NK-92 treated with Interleukin-12 subunit alpha and Interleukin-12 subunit beta, amount 100 ng/mL, for 24 hours (cell line): ENCODE results near the gene APBA2.

Experiments used
- DNase-seq: peaks from one replicate; lab custom pipeline; 2025; lab: John Stamatoyannopoulos, UW

Gene APBA2

DNA sequence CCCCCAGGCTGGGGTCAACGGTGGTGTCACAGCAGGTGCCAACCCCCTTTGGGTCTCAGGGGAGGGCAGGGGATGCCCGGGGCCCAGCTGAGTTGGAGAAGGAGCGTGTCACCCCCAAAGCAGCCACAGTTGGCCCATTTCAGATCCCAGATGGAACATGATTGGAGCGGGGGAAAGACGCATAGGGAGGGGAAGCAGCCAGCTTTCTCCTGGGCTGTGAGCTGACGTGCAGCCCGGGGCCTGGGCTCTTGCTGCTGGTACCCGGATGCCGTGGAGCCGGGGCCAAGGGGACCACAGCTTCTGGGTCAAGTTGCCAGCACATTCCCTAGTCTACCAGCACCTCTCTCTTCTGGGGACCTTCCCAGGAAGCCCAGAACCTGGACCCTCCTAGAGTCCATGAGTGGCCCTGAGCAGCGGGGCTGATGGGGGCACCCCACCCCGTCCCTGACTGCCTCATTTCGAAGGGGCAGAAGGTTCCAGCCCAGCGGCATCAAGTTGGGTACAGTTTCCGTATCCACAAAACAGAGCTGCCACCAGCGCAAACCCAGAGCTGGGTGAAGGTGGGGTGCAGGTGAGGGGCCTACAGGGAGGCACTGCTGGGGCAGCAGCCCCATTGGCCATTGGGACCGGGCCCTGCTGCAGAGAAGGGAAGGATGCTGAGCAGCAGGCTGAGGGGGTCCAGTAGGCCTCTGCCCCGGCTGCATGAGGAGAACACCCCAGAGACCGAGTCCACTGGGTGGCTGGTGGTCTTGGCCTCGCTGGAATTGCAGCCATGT lies 235.0 kb downstream of the APBA2 start:
- DNase-seq: no peak

DNA sequence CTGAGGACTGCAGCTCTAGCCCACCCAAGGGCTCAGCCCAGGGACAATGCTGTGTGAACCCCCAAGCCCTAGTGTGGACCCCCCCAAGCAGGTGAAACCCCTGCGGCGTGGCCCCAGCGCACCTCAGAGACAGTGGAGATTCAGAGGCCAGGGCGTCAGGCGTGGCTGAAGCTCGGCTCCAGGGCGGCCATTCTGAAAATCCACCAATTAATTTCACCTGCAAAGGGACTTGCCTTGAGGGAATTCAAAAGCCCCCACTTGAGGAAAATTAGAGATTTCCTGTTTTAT lies 235.5 kb downstream of the APBA2 start:
- DNase-seq: no peak

DNA sequence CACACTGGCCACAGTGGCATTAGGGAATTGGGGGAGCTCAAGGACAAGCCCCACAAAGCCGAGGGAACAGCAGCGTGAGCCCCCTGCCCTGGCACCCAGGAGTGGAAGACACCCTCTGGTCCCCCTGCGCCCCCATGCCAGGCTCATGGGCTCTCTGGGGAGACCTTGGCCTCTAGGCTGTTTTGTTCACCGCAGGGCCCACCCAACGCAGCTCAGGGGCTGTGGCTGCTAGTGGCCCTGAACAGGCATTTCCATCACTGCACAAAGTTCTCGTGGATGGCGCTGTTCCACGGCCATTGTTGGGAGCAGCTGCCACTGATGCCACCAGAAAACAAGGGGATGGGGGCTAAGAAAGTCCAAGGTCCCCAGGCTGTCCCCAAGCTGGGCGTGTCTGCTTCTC lies 236.1 kb downstream of the APBA2 start:
- no peak for DNase-seq

DNA sequence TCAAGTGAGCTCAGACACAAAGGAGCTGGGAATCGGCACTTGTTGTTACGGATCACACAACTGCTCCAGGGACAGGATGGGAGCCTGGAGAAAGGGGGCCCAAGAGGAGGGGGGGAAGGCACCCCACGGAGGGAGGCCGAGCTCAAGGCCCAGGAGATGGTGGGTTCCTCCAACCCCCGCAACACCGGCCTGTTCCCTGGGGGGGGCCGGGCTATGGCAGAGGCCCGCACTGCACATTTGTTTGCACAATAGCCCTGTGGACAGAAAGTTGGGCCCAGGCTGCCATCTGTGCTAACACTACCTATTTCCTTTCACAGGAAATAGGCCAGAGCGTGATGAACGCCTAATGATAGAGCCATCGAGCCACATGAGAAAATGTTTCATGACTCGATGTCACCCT lies 236.7 kb downstream of the APBA2 start:
- DNase-seq: no peak

DNA sequence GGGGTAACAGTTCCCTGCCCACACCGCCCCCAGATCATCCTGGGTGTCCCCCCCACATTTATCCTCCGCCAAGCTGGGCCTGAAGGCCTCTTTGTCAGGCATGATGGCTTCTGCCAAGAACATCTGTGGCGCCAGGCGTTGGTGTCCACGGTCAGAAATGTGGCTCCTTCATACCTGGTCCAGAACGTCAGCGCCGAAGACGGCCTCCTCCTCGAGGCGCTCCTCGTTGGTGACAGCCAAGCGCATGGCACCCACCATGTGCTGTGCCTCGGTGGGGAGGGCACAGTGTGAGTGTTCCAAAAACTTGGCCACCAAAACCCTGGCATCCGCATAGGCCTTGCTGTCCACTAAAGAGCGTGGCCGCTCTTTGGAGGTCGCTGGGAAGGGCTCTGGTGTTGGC lies 237.4 kb downstream of the APBA2 start:
- no peak for DNase-seq

DNA sequence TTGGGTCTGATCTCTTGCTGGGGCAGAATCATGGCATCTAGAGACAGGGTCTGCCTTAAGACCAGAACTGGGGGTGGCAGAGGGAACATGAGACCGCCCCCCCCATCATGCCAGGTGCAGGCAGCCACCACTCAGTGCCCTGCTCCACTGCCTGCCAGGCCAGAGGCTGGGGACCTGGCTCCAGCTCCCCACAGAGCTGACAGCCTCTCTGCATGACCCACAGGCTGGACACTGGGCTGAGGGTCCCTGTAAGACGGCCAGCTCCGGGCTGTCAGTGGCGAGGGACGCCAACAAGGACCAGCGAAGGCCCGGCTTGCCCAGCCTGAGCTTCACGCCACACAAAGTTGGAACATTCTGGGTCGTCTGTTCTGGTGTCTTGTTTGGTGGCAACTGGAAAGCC lies 238.2 kb downstream of the APBA2 start:
- no peak for DNase-seq

DNA sequence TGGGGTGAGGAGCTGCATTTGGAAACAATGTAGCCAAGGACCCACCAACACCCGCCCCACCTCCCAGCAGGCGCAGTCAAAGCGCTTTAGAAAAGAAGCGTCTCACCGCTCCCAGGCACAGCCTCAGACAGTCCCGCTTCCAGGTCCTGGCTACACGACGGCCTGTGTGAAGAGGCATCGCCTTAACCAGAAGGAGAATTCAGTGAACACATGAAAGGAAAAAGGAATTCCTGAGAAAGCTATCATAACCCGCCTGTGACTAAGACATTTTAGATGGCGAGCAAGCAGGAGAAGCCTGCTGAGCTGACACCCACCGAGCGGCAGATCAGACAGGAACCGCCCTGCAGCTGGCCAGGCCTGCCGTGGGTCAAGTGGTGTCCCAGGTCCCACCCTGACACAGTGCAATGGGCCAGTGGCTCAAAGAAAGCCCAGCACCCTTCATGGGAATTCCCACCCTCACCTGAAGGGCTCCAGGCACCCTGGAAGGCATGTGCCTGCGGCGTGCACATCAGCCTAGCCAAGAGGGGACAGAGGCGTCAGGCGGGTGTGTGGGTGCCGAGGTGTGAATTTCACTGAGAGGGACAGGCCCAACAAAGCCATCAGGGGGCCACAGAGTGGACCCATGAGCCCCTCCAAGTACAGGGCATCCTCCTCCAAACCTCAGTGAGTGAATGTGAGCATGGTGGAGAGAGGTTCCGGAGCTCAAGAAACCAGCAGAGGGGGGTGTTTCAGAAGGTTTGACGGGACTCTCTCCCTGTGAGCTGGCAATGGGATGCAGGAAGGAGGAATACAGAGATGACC lies 239.0 kb downstream of the APBA2 start:
- DNase-seq: no peak

DNA sequence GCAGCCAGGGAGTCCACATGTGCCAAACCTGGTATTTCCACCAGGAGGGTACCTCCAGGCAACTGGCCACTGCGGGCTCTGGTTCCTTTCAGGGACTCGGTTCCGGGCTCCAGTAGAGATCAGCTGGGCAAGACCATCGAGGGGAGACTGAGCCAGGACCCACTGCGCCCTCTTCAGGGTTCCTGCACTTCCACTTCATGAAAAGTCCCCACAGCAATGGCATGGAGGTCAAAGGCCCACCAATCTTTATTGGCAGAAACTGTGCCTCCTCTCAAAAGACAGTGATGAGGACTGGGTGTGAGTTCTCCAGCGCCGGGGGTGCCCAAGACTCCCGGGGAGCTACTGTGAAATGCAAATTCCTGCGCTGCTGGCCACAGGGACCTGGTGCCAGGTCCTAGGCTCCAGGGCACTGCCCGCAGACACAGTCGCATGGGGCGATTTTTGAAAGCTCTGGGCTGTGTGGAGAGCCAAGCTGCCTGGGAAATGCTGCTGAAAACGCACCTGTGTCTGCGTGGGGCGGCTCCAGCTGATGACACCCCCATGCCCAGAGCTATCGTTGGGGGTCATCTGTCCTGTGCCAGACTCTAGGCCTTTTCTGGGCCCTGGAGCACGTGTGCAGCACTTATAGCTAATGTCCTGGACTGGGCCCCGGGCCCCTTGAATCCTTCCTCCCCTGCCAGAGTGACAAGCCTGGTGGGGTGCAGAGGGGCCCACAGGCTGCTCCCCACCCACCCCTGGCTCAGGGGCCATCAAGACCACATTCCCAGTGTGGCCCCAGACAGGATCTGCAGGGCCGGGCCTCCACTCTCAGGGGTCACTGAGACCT lies 239.8 kb downstream of the APBA2 start:
- no peak for DNase-seq

DNA sequence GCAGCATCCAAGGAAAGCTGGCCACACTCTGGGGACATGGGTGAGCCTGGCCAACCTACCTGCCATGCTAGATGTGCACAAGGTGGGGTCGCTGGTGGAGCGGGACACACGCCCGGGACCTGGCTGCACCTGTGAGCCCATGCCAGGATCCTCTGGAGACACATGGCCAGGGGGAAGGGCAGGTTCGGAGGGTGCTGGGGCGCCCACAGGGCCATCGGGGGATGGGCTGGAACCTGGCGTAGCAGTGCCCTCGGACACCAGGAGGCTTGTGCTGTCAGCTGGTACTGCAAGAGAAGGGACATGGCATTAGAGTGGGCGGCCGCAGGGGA lies 240.4 kb downstream of the APBA2 start:
- DNase-seq: no peak

DNA sequence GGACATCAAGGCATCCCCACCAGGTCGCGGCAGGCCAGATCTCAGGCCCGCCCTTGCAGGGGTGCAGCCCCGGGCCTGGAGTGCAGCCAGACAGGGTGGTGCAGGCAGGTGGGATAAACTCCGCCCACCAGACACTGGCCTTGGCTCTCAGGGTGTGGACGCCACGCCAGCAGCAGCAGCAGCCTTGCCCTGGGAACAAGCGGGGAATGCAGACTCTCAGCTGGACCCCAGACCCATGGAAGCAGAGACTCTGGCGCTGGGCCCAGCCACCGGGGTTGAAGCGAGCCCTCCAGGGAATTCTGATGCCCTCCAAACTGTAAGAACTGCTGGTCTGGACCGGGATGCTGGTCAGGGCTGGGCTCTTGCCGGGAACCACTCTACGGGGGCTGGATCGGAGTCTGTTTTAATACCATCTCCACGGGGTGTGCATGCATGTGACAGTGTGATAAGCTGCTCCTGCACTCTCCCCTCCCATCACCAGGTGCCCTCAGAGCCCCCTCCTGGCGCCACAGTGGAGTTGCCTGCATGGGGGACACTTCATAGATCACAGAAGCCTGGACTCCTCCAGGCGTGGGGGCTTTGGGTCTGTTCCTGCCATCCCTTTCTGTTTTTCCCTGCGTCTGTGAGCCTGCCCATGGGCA lies 241.2 kb downstream of the APBA2 start:
- no peak for DNase-seq

DNA sequence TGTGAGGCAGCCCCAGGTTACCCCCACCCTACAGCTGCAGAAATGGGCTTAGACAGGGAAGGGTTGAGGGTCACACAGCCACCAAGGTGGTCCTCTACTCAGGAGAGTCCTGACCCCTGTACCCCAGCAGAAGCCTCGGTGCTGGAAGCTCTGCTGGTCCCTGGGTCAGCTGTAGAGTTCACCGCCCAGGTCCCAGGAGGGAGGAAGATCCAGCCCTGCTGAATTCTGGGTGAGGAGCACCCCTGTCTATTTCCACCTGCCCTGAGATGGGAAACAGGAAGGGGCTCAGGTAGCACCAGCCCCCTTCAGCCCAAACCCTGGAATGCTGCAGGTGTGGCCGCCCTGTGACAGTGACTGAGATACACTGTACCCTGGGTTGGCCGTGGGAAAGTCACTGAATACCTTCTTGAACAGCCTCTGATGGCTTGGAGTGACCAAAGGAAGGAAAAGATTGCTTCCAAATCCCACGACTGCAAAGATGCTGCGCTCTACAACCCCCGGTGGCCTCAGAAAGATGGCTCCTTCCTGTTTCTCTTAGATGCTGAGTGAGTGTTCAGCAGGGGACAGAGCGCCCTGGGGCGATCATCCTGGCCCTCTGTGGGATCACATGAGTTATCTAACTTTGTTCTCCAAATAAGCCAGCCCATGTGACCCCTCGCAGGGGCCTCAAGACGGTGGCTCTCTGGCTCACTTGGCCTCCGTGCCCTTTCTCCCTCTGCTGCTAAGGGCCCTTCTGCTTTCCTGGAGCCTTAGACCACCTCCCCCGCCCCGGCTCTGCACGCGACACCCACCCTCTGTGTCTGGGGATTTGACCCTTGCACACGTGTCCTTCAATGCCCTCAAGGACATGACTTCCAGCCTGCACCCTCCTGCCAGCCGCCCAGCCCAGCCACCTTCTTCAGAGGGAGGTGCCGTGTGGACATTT lies 242.0 kb downstream of the APBA2 start:
- no peak for DNase-seq

DNA sequence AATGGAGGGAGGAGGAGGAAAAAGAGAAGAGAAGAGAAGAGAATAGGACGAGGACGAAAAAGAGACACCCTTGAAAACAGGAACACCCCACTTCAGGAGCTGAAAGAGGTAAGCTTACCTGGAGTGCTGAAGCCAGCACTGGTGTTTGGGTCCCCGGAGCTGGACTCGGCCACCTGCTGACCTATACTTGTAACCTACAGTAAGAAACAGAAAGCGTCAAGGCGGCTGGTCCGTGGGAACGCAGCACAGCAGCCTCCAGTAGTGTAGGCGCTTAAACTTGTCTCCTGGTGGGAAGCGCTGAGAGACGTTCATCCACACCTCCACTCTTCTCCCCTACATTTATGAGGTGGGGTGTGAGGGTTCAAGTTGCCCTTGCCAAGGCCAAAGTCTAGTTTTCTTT lies 242.9 kb downstream of the APBA2 start:
- no peak for DNase-seq

DNA sequence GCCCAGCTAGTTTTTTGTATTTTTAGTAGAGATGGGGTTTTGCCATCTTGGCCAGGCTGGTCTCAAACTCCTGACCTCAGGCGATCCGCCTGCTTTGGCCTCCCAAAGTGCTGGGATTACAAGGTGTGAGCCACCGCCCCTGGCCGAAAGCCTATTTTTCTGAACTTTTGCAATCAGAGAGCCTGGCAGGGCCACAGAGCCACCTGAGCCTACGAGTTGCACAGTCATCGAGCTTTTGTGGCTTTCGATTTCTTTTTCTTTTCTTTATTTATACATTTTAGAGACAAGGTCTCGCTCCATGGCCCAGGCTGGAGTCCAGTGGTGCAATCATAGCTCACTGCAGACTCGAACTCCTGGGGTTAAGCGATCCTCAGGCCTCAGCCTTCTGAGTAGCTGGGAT lies 243.4 kb downstream of the APBA2 start:
- DNase-seq: no peak

DNA sequence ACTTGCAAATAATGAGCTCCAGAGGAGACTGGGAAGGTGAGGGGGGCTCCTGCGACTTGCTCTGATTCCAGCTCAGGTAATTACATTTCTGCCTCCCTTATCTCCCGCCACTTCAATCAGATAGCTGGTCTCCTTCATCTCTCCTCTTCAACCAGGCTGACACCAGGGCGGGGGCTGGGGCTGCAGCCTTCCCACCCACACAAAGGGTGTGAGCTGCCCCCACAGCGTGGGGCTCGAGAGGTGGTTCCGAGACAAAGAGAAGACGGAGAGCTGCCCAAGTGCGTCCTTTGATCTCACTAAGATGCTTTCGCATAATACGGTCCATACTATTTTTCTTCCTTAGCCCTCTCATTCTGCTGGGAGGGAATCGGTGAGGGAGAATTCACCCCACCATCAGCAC lies 244.2 kb downstream of the APBA2 start:
- no peak for DNase-seq

DNA sequence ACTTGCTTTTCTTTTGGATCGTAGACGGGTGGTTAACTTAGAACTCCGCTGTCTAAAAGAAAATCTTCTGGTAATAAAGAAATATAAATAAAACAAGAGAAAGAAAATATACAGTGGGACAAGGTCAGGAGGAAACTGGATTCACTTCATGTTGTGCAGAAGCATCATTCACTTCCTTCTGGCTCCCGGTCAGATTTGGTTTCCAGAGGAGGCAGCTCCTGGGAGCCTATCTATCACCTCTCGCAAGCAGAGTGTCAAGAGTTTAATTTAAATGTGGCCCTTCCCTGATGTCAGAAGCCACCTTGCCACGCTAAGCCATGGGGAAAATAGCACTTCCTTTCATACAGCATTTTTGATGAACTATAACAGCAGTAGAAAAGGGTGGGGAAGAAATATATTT lies 244.7 kb downstream of the APBA2 start:
- DNase-seq: no peak

DNA sequence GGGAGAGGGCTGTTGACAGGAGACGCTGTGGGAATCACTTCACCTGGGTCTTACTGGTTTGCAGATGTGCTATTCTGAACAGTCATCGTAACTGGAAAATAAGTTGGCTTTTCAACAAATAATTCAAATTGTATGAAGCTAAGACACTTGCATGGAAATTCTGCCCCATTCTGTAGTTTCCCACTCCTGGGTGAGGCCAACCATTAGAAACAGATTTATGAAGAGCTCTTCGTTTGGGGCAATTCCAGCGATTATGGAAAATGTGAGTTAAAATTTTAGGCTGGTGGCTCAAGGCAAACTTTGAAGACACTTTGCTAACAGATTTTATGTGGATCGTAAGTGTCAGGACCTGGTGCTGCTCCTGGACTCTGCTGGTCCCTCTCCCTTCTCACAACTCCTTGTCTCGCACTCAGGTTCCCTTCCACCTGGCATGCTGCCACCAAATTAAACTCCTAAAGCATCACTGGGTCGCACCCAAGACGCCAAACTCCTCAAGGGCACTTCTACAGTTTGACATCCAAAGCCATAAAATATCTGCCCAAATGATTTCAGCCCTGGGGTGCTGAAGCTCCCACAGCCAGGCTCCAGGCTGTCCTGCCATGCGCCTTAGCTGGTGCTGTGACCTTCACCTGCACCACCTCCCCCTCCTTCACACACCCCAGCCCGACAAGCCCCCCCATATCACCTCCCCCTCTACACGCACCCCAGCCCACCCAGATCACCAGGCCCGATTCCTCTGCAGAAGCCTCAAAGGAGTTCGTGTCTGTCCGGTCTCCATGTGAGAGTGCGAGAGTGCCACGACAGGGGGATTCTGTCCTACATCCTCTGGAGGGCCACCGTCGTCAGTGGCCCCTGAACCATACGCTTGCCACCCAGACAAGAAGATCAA lies 245.4 kb downstream of the APBA2 start:
- DNase-seq: no peak

DNA sequence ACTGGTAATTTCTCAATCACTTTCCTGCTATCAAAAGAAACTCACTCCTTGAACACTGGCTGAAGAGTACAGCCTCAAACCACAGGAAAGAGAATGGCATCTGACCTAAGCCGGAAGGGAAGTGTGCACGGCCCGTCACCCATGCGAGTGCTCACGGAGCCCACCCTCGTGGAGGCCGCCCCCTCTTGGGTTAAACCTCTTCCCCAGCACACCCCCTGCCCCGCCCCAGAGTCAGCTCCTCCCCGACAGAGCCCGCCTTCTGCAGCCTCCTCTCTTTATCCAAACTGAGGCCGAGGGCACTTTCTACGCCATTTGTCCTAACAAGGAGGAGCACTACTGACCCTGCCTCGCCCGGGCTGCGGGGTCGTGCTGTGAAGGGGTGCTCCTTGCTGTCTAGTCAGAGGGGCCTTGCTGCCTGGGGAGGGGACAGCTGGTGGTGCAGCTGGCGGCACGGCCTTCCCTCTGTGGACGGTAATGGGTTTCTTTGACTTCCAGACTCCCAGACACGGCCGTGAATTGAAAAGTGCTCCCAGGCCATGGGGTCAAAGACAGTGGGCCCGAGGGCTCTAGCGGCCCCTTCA lies 246.2 kb downstream of the APBA2 start:
- DNase-seq: no peak

DNA sequence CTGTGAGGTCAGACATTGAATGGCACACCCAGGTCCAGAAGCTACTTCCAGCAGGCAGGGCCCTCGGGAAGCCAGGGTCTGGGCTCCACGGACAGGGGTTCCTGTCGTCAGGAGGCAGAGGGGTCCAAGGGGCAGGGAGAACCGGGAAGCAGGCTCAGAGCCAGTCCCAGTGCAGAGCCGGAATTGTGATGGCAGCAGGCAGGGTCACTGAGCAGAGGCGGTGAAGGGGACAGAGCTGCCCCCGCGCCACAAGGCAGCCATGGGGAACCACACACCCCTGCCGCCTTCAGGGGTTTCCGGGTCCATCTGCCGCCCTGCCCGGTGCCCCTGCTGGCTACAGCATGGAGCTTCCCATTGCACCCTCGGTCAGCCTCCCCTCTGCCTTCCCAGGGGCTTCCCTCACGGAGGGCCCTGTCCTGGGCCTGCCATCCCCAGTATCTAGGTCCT lies 247.0 kb downstream of the APBA2 start:
- DNase-seq: no peak

DNA sequence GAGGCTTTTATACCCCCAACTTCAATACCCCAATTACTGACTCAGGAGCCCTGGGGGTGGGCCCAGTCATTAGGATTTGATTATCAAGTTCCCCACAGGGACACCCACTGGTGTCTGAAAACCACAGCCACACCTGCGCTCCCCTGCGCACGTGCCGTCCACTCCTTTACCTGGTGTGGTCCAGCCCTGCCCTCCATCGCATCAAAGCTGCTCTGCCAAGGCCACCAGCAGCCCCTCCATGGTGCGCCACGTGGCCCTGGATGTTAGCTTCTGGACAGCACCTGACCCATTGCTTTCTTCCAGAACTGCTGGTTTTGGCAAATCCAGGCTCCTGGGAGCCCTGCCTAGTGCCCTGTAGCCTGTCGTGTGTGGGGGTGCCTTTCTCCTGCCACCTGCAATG lies 247.5 kb downstream of the APBA2 start:
- DNase-seq: no peak

DNA sequence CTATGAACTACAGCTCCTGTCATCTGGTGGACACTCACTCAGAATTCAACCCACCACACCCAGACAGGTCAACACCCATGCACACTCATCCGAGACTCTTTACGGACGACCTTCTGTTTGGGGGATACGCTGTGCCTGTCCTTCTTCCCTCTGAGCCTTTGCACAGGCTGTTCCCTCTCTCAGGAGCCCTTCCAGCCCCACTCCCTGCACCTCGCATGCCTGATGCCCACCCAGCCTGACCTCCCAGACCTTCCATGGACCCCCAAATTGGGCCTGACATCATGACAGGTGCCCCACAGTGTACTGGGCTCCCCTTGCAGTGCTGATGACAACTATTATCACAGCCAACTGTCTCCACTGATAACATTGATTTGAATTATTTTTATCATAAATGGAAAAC lies 248.0 kb downstream of the APBA2 start:
- DNase-seq: no peak
